SU-DHL-6 (cell line): Measurements from ENCODE around the gene CTNNA2.

Experiments used
- CTCF ChIP-seq: fragments of 200-600 bp; sonication (generic); IDR thresholded peaks from one replicate; pipeline ENCODE4 v1.5.1; 2017; ENCODE audit warnings: antibody characterized with exemption, mild to moderate bottlenecking, low read length, moderate library complexity; ENCODE audit not compliant: insufficient read depth, poor library complexity, severe bottlenecking
- EZH2phosphoT487 ChIP-seq: fragments of 200-600 bp; sonication (generic), shearing (Covaris generic); conservative IDR thresholded peaks from 2 replicates; pipeline ENCODE4 v1.6.1; 2018; ENCODE audit warnings: mild to moderate bottlenecking, antibody characterized with exemption, low read length, moderate library complexity, mixed read lengths

GRCh38 chr2:79771493-79771892 is 258.6 kb downstream of the CTNNA2 start:
- TF ChIP-seq CTCF, result no peak
- TF ChIP-seq EZH2phosphoT487, result no peak
